Rectal smooth muscle tissue (tissue), 1 donor: Measurements from ENCODE around the gene ZRSR2.
"Not testable (repeated sequence)": the region's sequence is repeated elsewhere in the genome, so short reads cannot be mapped to it uniquely, and the experiment has no call there.

ENCODE experiments used
- H3K27ac ChIP-seq: one replicate; pipeline ENCODE4 v1.7.0; 2013; ENCODE audit warnings: low read depth, low read length, inconsistent platforms
- H3K27me3 ChIP-seq: one replicate; pipeline ENCODE4 v1.7.0; 2013; ENCODE audit warnings: low read length; ENCODE audit not compliant: control insufficient read depth, insufficient read depth
- H3K36me3 ChIP-seq: one replicate; pipeline ENCODE4 v1.7.0; 2013; ENCODE audit warnings: low read length; ENCODE audit not compliant: control insufficient read depth, insufficient read depth
- H3K4me1 ChIP-seq: one replicate; pipeline ENCODE4 v1.7.0; 2013; ENCODE audit warnings: low read length; ENCODE audit not compliant: control insufficient read depth, insufficient read depth
- H3K4me3 ChIP-seq: one replicate; pipeline ENCODE4 v1.7.0; 2013; ENCODE audit warnings: low read length
- H3K9ac ChIP-seq: one replicate; pipeline ENCODE4 v1.7.0; 2013; ENCODE audit warnings: low read length

The ZRSR2 gene

DNA sequence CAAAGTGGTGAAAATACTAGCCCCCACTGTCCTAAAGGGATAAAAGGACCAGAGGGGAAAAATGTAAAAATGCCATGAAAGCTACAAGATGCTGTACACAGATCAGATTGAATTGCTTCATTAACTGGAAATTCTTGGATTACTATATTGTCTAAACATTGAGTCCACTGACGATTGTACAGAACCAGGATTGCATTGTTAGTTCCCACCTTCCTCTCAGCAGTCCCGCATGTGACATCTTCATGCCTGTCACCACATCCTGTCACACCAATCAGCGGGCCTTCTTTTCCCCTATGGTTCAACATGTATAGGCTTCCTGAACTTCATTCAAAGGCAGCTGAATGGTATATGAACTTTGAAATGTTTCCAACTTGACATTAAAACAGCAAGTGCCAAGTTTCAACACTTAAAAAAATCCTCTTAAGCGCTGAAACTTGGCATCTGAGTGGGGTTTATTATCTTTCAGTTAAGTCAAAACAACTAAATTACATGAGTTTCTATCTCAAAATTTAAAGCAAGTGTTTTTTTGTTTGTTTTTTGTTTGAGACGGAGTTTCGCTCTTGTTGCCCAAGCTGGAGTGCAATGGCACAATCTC is 24.6 kb downstream of the ZRSR2 start:
- Histone ChIP-seq H3K27me3 (no peaks in the 10 kb centered on the region), H3K36me3 (peaks cover 9% of the 10 kb centered on the region)

GRCh38 chrX:15815779-15816437 is 25.6 kb downstream of the ZRSR2 start:
- H3K4me1 ChIP-seq = no peaks in the 10 kb centered on the region
- H3K36me3 ChIP-seq = peaks cover 6% of the 10 kb centered on the region
- no peaks in the 10 kb centered on the region for H3K27me3 ChIP-seq
- H3K27ac ChIP-seq = no peak overlapping the region
- H3K9ac ChIP-seq = no peak overlapping the region
- no peak overlapping the region for H3K4me3 ChIP-seq

More for the DNA sequence above, 24.6 kb downstream of the ZRSR2 start:
- H3K4me1 ChIP-seq = no peaks in the 10 kb centered on the region
- H3K27ac ChIP-seq = no peak overlapping the region
- H3K4me3 ChIP-seq = no peak overlapping the region
- H3K9ac ChIP-seq = no peak overlapping the region

GRCh38 chrX:15816438-15816809 is 26.1 kb downstream of the ZRSR2 start:
- Histone ChIP-seq H3K27ac (no peak overlapping the region), H3K9ac (no peak overlapping the region), H3K4me1 (no peaks in the 10 kb centered on the region), H3K36me3 (peaks cover 6% of the 10 kb centered on the region), H3K27me3 (no peaks in the 10 kb centered on the region), H3K4me3 (no peak overlapping the region)

- peaks cover 6% of the 10 kb centered on the region for H3K36me3 ChIP-seq
- no peak overlapping the region for H3K4me3 ChIP-seq
Observed at GRCh38 chrX:15816886-15817285, 26.6 kb downstream of the ZRSR2 start.

DNA sequence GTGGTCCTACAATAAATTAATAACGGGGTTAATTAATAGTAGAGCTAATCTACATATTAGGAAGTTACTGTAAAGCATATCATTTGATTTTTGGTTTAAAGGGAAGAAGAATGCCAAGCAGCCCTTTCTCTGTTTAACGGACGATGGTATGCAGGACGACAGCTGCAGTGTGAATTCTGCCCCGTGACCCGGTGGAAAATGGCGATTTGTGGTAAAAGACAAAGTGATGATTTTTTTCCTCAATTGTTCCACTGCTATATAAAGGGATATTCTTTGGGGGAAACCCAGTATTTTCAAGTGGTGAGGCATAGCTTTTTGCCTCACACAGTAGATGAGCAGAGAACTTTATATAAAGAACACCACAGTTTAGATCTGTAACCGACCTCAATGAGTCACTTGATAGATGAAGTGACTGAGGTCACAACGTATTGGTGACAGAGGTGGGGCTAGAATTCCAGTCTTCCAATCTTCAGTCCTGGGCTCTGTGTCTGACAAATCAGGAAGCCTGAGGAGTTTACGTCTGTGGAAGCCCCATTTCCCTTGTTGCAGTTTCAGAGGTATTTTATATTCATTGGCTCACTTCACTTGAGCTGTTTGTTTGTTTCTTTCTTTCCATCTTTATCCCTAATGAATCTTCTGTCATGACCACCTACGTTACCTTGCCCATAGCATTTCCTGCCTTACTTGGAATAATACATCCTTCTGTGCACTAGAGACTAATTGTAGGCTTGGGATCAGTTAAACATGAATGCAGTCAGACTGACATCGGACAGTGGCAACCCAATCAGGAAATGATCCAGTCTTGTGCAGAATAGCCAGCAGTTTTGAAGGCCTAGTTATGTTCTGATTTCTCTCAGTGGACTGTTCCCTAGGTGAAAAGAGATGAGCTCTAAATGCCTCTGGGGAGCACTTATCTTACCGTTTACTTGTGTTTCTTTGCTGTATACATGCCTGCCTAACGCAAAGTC is 30.1 kb downstream of the ZRSR2 start:
- no peak overlapping the region for H3K4me3 ChIP-seq
- peaks cover 6% of the 10 kb centered on the region for H3K36me3 ChIP-seq
- H3K27ac ChIP-seq = no peak overlapping the region
- H3K4me1 ChIP-seq = no peaks in the 10 kb centered on the region
- H3K27me3 ChIP-seq = no peaks in the 10 kb centered on the region
- H3K9ac ChIP-seq = no peak overlapping the region

More at GRCh38 chrX:15816886-15817285, 26.6 kb downstream of the ZRSR2 start:
- no peak overlapping the region for H3K9ac ChIP-seq
- no peak overlapping the region for H3K27ac ChIP-seq
- H3K4me1 ChIP-seq = no peaks in the 10 kb centered on the region
- H3K27me3 ChIP-seq = no peaks in the 10 kb centered on the region

- no peak overlapping the region for H3K9ac ChIP-seq
- H3K4me3 ChIP-seq = no peak overlapping the region
- no peak overlapping the region for H3K27ac ChIP-seq
- H3K36me3 ChIP-seq = no peaks in the 10 kb centered on the region
- H3K27me3 ChIP-seq = no peaks in the 10 kb centered on the region
- H3K4me1 ChIP-seq = no peaks in the 10 kb centered on the region
Observed at GRCh38 chrX:15822922-15823321, 32.6 kb downstream of the ZRSR2 start.

DNA sequence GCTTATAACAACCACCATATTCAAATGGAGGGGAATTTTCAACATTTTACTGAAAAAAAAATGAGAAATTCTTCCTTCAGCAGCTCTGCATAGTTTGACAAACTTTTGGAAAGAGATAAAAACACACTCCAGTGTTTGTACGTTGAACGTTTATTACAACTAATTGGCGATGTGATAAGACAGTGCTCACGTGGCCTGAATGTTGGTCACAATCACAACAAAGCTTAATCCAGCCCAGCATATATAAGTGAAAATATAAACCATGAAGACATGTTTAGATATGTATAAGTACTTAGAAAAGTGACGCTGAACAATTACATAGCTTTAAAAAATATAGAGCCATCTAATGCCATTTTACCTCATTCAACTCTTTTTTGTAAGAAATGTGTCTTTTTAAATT is 35.7 kb downstream of the ZRSR2 start:
- no peak overlapping the region for H3K9ac ChIP-seq
- no peaks in the 10 kb centered on the region for H3K36me3 ChIP-seq
- no peak overlapping the region for H3K27ac ChIP-seq
- no peaks in the 10 kb centered on the region for H3K27me3 ChIP-seq
- no peaks in the 10 kb centered on the region for H3K4me1 ChIP-seq
- no peak overlapping the region for H3K4me3 ChIP-seq

- H3K4me3 ChIP-seq = no peak overlapping the region
- no peaks in the 10 kb centered on the region for H3K4me1 ChIP-seq
- H3K36me3 ChIP-seq = no peaks in the 10 kb centered on the region
- H3K27ac ChIP-seq = no peak overlapping the region
- no peaks in the 10 kb centered on the region for H3K27me3 ChIP-seq
- H3K9ac ChIP-seq = no peak overlapping the region
Observed at GRCh38 chrX:15829217-15829616, 38.9 kb downstream of the ZRSR2 start.

- not testable (repeated sequence) for H3K27me3 ChIP-seq, H3K36me3 ChIP-seq, H3K4me3 ChIP-seq, H3K27ac ChIP-seq, H3K4me1 ChIP-seq, H3K9ac ChIP-seq
Observed at GRCh38 chrX:15831347-15831746, 41.1 kb downstream of the ZRSR2 start.

- Histone ChIP-seq H3K4me3 (no peak overlapping the region), H3K36me3 (no peaks in the 10 kb centered on the region), H3K27ac (no peak overlapping the region), H3K9ac (no peak overlapping the region), H3K4me1 (no peaks in the 10 kb centered on the region), H3K27me3 (no peaks in the 10 kb centered on the region)
Observed at GRCh38 chrX:15834053-15834452, 43.8 kb downstream of the ZRSR2 start.

GRCh38 chrX:15834827-15835595 is 44.7 kb downstream of the ZRSR2 start:
- no peak overlapping the region for H3K27ac ChIP-seq
- H3K4me1 ChIP-seq = no peaks in the 10 kb centered on the region
- H3K27me3 ChIP-seq = no peaks in the 10 kb centered on the region
- H3K4me3 ChIP-seq = no peak overlapping the region
- no peaks in the 10 kb centered on the region for H3K36me3 ChIP-seq
- no peak overlapping the region for H3K9ac ChIP-seq

GRCh38 chrX:15838017-15838416 is 47.7 kb downstream of the ZRSR2 start:
- H3K9ac ChIP-seq = no peak overlapping the region
- H3K27ac ChIP-seq = no peak overlapping the region
- H3K36me3 ChIP-seq = no peaks in the 10 kb centered on the region
- H3K4me3 ChIP-seq = no peak overlapping the region
- no peaks in the 10 kb centered on the region for H3K27me3 ChIP-seq
- H3K4me1 ChIP-seq = no peaks in the 10 kb centered on the region
